Measurements from ENCODE around the gene CFAP45.
"Not testable (repeated sequence)": the region's sequence is repeated elsewhere in the genome, so short reads cannot be mapped to it uniquely, and the experiment has no call there.

The CFAP45 gene

DNA sequence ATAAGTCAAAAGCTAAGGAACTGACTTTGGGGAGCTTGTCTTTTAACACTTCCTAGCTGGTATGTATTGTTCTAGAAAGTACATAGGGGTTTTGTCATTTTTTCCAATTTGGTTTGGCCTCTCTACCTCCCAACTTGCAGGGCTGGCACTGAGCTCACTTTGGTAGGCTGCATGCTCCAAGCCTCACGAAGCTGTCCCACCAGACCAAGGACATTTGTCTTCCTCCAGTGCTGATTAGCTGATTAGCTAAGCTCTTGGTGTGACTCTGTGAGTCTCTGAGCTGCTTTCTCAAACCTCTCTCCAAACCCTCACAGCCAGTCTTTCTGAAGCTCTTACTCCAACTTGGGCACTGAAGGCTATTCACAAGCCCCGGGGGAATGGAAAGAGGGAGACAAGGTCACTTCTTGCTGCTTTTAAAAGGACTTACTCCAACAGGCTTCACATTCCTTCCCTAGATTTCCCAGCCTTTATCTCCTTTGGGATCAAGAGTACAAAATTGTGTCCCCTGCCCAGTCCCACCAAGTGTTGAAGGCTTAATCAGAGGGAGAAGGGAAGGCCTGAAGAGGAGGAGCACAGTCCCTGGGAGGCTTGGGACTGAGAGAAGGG, 893 bp upstream of the CFAP45 start:
- no peak for DNase-seq

DNA sequence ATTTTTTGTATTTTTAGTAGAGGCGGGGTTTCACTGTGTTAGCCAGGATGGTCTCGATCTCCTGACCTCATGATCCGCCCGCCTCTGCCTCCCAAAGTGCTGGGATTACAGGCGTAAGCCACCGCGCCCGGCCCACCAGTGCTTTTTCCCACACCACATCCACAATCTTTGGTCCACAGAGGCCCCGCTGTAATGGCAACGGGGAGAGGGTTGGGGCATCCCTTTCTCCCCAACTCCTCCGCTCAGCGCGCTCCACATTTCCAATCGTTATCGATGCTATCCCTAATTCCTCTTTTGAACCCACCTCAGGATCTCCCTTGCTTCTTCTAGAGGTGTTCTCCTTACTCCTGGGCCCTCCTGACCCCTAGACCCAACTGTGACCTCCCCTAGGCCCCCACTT, 331 bp downstream of the CFAP45 start:
- DNase-seq = not testable (repeated sequence)

DNA sequence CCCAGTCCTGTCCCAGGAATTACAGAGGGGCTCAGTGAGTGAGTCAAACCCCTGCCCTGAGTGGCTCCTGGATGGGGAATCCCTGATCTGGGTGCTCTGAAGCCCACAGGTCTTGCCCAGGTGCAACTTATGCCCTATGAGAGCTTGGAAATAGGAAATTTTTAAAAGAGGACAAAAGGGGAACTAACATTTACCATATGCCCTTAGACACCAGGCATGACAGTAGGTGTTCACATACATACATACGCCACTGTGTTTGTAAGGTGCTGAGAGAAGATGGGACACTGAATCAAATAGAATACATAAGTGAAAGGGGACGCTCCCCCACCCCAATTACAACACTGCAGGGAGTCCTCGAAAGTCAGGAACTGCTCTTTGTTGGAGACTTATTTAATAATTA, 1.4 kb downstream of the CFAP45 start:
- no peak for DNase-seq

DNA sequence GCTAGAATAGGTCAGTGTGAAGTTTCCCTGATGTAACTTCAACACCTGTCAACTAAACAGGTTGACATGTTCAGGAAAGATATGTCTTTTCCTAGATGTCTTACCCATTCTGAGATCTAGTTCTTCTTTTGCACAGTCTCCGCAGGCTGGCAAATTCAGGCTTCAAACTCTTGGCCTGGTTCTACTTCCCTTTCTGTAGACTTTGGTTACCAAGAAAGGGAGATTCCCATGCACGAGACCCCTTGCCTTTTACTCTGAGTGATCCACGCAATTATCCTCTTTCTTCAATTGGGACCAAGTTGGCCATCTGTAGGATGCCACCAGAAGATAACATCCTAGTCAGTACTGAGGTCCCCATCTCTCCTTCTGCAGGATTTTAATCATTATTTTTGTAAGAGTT, 2.0 kb downstream of the CFAP45 start:
- DNase-seq = no peak

DNA sequence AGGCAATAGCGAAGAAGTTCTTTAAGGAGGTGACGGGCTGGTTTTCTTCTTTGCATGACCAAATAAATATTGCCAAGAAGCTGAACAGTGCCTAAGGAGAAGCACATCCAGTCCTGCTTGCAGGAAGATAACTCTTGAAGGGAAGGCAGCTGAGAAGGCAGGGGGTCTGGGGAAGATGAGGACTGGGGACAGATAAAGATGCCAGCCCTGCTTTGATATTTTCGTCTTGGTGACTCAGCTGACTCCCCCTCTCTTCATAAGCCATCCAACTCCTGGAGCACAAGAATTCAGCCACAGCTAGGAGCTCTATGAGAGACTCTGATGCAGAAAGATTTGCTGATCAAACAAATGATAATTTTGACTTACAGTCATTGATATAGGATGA, 3.4 kb downstream of the CFAP45 start:
- DNase-seq = no peak

DNA sequence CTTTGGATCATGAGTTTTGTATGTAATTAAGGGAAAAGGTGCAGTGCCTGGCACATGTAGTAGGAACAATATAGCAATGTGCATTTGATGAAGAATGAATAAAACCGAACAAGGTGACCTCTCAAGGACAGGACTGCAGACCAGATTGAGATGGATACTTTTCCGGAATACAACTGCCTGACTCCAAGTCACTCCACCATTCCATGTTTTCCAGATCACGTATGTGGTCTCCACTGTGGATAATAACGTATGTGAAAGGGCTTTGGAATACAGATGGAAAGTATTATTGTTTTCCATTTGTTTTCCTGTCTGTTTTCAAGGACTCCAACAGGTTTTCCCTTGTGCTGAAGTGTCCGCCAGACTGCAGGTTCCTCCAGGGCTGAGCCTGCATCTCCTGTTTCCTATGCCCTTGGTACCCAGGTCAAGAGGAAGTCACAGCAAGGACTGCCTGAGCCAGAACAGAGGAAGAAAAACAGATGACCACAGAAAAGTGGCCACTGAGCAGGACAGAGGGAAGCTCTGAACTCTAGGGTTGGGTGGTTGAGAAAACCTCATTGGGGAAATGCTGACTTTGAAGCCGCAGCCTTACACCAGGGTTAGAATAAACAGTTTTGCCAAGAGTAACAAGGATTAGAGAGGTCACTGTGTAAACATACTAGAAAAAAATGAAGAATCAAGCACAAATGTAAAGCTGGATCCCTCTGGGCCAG, 4.0 kb downstream of the CFAP45 start:
- DNase-seq = peak; percentile 45

DNA sequence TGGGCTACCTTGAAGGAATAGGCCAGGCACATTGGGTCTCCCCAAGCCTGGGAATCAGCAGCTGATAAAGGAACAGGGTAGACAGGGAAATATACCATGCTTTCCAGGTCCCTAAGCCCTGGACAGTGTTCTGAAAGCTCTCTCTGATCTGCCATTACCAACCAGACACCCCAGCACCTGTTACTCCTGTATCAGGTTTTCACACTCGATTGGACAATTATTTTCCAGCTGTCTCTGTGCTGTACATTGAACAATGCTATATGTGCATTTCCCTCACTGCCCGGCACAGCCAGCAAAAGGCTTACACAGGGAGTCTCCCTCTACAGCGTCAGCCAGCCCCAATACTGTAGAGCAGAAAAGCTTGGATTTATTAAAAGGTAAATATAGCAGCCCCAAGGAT, 4.7 kb downstream of the CFAP45 start:
- DNase-seq = no peak

DNA sequence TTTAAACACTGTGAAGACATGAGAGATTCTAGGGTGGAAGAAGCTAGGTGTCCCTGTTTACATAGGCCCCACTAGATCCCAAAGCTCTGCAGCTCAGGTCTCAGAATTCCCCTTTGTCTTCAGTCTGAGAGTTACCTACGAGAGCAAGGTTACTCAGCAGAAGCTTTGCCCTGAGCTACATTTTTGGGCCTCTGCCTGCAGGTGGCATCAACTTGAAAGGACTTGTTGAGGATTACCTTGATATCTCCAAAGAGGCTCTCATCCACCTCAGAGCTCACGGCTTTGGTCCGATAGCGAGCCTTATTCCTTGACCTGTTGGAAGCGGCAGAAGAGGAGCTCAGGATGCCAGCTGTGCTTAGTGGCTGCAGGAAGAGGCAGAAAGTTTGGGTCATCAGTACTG, 7.0 kb downstream of the CFAP45 start:
- DNase-seq = no peak

DNA sequence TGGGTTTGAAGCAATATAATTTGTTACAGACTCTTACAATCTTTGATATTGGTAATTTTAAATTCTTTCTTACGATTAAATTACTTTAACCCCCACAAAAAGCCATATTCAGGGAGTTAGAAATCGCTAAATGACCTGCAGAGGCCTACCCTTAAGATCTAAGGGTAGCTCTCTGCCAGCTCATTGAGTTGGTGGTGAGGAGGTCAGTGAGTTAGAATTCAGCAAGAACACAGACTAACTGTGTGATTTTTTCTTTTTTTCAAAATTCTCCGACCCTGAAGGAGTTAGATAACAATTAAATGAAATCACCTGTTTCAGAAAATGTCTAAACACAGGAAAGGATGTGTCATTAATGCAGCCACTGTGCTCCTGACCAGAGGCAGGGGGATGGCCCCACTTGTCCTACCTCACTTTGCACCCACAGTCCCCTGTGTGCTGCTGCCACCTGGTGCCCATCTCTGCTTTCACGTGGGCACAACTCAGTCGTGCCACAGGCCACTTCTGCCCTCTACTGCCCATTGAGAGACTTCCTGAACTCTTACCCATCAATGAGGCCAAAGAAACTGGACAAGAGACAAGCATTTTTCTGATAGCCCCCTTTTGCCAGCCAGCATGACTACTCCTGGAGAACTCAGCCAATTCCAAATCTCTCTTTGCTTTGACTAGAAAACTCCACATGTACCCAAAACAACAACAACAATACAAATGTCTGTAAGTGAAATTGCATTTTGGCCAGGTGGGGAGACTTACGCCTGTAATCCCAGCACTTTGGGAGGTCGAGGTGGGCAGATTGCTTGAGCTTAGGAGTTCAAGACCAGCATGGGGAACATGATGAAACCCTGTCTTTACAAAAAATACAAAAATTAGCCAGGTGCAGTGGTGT, 8.4 kb downstream of the CFAP45 start:
- peak; percentile 81 for DNase-seq

DNA sequence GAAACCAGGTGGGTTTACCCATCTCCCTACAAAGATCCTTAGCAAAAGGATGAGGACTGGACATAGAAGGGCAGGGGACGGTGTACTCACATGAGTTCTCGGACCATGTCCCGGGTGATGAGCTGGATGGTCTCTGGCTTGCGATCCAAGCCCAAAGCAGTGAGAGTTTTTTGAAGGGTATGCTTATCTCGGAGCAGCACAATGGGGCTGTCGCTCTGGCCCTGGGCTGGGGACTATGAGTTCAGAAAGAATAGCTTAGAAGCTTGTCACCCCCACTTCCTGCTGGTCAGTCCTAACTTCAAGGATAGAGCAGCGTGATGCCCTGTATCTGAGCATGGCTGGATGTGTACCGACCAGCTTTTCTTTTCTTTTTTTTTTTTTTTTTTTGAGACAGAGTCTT, 9.6 kb downstream of the CFAP45 start:
- DNase-seq = no peak

DNA sequence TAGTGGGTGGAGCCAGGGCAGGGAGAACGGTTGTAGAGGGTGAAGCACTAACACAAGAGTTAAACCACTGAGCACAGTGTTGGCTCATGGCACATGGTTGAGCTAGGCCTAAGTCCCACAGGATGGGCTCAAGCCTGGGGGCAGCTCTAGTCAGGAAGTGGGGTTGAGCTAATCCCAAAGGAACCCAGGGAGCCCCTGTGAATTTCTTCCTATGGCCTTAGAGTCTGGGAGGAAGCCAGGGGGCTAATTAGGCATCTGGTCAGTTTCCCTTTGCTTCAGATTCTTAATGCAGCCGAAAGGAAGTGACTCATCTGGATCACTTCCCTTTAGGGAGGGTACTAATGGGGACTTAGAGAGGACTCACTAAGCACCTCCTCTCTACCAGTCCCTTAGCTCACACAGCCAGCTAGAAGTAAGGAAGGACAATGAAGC, 10.1 kb downstream of the CFAP45 start:
- DNase-seq = peak; percentile 56

DNA sequence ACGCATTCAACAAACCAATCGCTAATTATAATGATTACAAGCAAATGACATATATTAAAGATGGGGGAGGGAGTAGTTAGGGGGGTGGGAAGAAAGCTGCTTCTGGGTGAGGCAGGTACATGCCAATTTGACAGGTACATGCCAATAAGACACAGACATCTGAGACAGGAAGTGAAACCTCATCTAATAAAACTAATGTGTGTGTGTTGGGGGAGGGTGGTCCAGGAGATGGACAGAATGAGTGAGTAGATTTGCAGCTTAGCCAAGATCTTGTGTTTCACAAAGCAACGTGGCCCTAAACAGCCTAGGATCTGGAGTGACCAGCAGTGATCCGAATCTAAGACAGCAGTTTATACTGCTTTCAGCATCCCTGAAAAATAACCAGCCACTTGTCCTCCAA, 10.8 kb downstream of the CFAP45 start:
- DNase-seq = no peak

DNA sequence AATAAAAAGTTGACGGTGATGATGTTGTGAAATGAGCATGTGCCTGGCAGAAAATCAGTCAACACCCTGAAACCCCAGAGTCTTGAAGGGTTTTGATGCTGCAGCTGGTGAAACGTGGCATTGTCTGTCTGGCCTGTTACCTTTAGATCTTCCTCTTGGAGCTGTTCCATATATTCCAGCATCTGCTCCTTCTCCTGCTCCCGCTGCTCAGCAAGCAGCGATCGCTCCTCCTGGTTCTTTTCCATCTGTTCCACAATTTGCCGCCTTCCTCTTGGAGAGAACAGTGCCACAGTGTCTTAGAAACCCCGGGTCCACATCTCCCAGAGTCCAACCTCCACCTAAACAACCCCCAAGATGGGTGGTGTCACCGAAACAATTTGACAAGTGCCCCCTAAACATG, 15.7 kb downstream of the CFAP45 start:
- DNase-seq = no peak

DNA sequence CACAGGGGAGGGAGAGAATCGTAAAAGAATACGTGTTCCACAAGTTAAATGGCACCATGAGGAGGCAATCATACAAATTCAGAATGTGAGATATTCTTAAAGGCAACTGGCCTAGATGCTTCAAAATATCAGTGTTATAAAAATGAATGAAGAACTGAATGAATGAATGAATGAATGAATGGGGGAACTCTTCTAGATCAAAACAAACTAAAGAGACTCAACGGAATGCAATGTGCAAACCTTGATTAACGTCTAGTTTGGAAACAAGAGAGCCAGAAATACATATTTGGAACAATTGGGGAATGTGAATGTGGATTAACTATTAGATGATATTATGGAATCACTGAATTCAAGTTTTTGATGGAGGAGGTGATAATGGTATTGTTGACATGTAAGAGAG, 16.8 kb downstream of the CFAP45 start:
- no peak for DNase-seq

DNA sequence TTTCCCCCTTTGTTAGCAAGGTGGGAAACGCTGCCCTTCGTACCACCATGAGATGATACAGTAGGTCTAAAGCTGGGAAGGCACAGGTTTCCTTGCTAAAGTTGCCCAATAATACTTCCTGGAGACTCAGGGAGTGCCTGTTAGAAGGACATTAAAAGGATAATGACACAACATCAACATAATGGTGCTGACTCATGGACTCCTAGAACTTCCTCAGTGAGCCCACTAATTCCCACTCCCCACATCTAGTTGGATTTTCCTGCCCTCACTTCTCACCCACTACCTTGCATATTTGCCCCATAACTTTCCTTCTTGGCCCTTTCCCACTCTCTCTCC, 17.5 kb downstream of the CFAP45 start:
- no peak for DNase-seq

DNA sequence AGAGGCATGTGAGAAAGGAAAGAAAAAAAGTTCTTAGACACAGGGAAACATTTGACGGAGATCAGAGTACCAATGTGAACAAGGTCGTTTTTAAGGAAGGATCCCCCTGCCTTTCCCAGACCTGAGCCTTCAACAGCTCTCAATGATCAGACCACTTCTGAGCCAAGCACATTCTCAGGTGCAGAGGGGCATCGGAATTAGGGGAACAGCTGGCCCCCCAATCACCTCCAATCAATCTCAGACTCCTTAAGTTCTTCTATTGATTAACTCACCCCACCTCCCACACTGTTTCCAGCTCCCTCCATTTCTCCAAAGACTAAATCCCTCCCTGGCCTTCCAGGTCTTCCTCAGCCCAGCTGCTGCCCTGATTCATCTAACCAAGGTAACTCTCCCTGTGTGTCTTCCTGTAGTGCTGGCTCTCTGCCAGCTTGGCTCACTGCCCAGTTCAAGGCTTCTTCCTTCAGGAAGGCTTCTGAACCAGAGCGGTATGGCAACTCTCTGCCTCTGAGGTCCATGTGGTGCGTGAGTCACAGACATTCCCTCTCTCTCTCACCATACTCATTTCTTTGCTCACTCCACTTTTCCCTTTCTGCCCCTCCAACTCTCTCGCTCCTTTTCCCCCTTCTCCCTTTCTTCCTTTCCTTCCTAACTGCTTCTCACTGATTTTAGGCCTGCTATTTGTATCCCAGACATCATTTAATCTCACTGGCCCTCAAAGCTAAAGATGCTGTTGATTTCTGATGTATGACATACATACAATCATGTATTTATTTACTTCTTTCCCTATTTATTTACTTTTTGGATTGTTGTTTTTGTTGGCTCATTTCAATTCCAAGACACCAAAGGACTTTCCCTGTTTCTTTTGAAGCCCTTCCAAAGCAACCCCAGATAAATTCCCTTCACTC, 18.1 kb downstream of the CFAP45 start:
- DNase-seq = no peak

DNA sequence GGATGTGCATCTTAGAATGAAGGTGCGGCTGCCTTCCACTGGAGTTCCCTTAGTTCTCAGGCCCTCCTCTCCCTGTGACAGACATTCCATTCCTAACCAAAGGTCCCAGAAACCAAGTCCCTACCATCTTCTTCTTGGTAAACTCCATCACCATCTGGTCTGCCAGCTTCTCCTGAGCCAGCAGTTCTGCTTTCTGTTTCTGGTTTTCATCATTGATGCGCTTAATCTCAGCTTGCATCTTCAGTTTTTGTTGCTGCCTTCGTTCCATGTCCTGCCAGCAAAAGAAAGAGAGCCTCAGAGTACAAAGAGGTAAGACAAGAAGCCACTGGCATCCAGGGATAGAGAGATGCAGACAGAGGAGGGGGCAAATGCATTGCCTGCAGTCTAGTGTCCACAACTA, 19.5 kb downstream of the CFAP45 start:
- DNase-seq = no peak

DNA sequence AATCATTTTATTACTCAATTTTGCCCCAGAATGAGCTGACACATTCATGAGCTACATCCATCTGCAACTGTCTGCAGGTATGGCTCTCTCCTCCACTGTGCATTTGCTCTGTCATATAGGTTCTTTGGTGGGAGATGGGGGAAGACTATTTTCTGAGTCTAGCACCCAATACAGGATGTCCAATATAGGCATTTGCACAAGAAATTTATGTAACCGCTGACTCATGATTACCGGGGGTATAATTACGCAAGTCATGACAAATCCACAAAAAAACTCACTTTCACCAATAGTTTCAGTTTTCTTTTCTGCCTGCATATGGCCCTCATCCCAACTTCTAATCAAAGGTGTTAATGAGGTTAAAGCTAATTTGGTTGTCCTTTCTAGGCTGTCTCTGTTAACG, 20.0 kb downstream of the CFAP45 start:
- DNase-seq = no peak

DNA sequence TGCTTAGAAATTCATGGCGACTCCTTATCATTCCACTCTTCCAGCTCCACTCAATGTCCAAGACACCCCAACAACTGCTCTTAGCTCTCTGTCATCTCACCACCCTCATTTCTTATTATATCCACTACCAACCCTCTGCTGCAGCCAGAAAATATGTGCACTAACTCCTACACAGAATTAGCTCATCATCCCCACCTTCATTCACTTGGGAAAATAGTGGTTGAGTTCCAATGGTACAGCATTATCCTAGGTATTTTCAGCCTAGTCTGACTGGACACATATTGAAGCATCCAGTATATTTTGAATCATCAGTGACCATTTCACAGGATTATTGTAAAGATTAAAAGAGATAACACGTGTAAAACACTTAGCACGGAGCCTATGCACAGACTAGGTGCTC, 20.8 kb downstream of the CFAP45 start:
- DNase-seq = no peak

DNA sequence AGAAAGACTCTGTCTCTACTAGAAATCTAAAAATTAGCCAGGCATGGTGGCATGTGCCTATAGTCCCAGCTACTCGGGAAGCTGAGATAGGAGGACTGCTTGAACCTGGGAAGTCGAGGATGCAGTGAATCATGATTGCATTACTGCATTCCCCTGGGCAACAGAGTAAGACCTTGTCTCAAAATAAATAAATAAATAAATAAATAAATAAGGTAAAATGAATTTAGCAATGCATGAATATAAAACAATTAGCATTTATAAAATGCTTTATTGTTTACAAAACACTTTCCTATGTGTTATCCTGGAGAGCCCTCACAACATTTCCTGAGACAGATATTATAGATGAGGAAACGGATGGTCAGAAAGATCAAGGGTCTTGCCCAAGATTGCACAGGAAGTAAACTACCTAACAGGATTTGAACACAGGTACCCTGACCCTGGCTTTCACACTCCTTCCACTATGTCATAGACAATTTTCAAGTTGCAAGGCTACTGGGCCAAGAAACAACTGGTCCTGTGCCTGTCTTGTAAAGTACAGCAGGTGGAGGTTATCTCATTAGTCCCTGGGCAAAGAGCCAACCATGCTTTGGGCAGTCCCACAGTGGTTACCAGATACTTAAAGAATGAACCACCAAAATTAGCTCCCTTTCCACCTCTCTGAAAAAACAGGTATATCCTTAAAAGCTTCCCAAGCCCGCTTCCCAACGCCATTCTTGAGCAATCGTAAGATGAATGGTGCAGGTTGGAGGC, 22.1 kb downstream of the CFAP45 start:
- no peak for DNase-seq

DNA sequence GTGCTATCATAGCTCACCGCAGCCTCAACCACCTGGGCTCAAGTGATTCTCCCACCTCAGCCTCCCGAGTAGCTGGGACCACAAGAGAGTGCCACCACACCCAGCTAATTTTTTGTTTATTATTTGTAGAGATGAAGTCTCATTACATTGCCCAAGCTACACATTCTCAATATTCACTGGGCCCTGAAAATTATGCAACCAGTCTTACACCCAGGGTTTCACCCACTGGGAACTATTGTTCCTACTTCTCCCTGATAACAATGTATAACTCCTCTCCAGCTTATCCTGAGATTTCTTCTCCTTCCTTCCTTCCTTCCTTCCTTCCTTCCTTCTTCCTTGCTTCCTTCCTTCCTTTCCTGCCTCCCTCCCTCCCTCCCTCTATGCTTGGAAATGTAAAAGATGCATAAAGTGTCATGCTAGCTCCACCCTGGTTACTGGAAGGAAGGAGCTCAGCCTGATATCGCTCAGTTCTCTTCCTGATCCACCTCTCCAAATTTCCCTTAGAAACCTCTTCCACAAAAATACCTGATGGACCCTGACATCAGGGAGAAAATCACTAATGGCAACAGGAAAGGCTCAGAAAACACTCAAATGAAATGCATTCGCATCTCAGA, 26.3 kb downstream of the CFAP45 start:
- no peak for DNase-seq

DNA sequence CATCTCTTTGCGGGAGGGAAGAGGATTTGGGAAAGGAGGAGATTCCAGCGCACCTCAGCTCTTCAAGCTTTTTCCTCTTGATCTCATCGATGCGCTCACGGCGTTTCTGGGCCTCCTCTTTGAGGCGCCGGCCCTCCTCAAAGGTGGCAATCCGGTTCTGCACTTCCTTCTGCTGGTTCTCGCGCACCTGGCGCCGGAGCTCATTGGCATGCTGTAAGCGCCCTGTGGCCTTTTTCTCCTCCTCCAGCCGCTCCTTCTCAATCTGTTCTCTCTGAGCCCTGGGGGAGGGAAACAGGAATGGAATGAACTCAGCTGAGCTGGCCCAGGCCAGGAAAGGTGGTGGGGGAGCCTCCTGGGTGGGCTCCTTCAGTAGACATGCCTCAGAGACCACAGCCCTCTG, 27.1 kb downstream of the CFAP45 start:
- no peak for DNase-seq
